Renal cortical epithelial cell (primary cell): ENCODE data around the gene SLCO3A1. TPM values are rescaled to one million over a fixed set of nuclear protein-coding genes. Genes with fewer than 3 reads are reported as not detected.
A peak's percentile ranks its signal among the peaks of the same experiment; 100 is the strongest.
"Not testable (repeated sequence)": the region's sequence is repeated elsewhere in the genome, so short reads cannot be mapped to it uniquely, and the experiment has no call there.

Experiments
- DNase-seq: peaks from one replicate; pipeline ENCODE4 v3.0.0-alpha.2; 2011; ENCODE audit warnings: low read depth
- total RNA-seq: library from RNA; depleted of rRNA; stranded (reverse); fragments of >200 nt; gene quantifications from 2 replicates; pipeline ENCODE4 v1.2.3, GENCODE V29; 2014

SLCO3A1 gene
- total RNA-seq, 1 donor from 2014 or later = 7.2 TPM

GRCh38 chr15:92070251-92070650 lies 216.7 kb downstream of the SLCO3A1 start:
- not testable (repeated sequence) for DNase-seq

DNA sequence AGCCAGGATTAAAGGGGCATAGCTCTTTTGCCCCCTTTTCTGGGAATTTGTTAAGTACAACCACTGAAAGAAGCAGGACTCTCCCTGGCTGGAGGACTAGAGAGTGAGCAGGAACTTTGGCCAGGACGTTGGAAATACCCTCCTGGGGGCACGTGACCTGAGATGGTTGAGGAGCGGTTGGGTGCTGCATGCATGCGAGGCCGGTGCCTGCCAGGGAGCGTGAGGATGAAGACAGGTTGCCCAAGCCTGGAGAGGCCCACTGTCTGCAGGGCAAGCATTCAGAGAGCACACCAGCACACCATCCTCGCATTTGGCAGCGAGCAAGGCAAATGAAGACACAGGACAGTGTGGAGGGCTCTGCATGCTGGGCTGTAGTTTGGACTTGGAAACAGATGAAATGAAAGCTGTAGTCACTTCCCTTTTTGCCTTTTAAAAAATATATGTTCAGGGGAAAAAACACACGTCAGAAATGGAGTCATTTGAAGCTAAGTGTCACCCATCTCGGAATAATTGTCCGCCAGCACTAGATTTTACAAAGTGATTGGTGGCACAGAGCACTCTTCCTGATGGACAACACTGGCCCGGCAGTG lies 217.6 kb downstream of the SLCO3A1 start:
- peak; percentile 50 for DNase-seq

GRCh38 chr15:92073044-92073785 lies 219.7 kb downstream of the SLCO3A1 start:
- no peak for DNase-seq

DNA sequence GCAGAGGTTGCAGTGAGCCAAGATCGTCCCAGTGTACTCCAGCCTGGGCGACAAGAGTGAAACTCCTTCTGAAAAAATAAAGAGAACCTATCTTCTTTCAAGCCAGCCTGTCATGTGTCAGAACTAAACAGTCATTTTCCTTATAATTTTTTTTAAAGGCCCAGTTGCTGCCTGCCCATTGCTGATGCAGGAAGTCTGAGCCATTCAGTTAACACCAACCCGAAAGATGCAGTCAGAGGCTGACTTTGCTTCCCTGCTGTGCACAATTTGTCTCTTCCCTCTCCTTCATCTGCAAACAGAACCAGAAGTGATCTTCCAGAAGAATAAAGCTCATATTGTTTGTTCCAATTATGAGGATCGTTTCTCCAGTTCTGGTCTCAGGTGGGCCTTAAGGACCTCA lies 220.6 kb downstream of the SLCO3A1 start:
- no peak for DNase-seq

- peak; percentile 71 for DNase-seq
Measured at GRCh38 chr15:92074646-92075045, 221.1 kb downstream of the SLCO3A1 start.

GRCh38 chr15:92075764-92076163 lies 222.3 kb downstream of the SLCO3A1 start:
- no peak for DNase-seq

DNA sequence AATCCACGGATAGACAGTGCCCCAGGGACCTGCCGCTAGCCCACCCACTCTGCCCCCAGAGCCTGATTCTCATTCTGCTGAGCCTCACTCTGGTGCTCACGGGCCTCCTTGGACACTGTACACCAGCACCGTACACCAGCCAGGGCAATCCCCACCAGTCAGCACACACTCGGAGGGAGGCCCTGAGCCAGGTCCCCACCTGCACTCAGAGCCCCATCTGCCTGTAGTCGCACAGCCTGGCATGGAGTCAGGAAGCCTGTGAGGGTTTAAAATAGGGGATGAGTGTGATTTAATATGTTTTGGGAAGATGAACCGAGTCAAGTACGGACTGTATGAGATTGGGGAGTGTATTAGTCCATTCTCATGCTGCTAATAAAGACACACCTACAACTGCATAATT lies 223.0 kb downstream of the SLCO3A1 start:
- DNase-seq = no peak

DNA sequence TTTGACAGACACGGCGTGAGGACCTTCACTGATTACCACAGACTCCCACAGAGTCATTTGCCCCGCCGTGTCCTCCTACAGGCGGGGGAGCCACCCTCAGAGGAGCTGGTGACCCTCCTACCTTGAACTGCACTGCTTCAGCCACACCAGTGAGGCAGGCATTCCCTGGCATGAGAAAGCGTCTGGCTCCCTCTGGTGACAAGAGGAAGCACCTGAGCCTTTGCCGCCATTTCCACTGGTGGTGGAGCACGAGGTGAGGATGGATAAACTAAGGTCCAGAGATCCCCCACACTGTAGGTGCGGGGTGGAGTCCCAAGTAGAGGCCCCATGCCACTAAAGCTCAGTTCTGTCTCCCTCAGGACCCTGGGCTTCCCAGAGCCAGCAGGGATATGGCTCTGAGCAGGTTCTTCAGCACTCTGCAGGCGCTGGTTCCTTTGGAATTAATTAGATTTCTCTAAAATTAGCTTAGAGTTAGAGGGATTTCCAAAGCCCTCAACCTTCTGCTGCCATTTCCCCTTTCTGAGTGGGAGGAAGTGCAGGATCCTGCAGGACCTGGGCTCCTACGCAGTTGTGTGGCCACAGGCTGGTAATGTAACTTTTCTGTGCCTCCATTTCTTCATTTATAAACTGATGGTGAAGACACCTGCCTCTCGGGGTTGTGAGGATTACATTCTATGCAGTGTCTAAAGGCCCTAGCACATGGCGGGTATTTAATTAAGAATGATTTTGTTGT lies 224.0 kb downstream of the SLCO3A1 start:
- DNase-seq = peak; percentile 50

DNA sequence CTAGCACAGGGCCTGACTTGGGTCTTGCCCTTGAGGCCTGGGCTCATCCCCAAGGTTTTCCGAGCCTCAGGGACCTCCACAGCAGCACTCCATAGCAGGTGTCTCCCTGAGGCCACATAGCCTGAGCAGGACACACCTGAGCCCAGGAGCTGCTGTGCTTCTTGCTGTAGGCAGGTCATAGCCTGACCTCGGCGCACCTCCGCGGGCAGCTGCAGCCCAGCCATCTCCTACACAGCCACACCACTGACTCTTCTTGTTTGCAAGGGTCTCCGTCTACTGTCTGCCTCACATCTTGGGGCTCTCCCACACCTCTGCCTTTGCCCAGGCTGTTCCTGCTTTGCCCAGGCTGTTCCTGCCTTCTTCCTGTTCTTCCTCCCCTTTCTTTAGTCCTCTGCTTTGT lies 224.8 kb downstream of the SLCO3A1 start:
- no peak for DNase-seq

DNA sequence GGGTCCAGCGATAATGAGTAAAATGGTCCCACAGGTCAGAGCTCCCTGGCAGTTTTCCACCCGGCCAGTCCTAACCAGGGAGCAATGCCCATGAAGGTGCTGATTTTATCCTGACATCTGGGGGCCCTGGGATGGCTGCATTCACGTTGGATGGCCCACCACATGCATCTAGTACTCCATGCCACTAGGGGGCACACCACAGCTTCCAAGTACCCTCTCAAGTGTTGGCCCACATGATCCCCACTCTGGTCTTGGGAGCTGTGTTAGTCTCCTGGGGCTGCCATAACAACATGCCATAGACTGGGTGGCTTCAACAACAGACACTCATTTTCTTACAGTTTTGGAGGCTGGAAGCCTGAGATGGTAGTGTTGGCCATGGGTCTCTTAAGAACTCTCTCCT lies 225.5 kb downstream of the SLCO3A1 start:
- no peak for DNase-seq

- no peak for DNase-seq
Measured at GRCh38 chr15:92079647-92080255, 226.2 kb downstream of the SLCO3A1 start.

- DNase-seq = peak; percentile 50
Measured at GRCh38 chr15:92082006-92082843, 228.7 kb downstream of the SLCO3A1 start.

GRCh38 chr15:92083190-92083589 lies 229.7 kb downstream of the SLCO3A1 start:
- DNase-seq = no peak

DNA sequence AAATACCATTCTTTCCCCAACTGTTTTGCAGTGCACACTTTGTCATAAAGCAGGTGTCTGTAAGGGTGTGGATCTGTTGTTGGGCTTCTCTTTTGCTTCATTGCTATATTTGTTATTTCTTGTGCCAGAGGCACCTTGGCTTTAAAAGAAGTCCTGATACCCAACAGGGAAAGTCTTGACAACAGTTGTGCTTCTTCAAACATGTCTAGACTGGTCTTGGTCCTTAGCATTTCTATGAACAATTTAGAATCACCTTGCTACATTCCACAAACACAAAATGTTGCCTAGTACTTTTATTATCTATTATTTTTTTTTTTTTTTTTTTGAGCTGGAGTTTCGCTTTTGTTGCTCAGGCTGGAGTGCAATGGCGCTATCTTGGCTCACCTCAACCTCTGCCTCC lies 233.7 kb downstream of the SLCO3A1 start:
- DNase-seq = no peak

- DNase-seq = peak; percentile 11
Measured at GRCh38 chr15:92091155-92091734, 237.7 kb downstream of the SLCO3A1 start.

DNA sequence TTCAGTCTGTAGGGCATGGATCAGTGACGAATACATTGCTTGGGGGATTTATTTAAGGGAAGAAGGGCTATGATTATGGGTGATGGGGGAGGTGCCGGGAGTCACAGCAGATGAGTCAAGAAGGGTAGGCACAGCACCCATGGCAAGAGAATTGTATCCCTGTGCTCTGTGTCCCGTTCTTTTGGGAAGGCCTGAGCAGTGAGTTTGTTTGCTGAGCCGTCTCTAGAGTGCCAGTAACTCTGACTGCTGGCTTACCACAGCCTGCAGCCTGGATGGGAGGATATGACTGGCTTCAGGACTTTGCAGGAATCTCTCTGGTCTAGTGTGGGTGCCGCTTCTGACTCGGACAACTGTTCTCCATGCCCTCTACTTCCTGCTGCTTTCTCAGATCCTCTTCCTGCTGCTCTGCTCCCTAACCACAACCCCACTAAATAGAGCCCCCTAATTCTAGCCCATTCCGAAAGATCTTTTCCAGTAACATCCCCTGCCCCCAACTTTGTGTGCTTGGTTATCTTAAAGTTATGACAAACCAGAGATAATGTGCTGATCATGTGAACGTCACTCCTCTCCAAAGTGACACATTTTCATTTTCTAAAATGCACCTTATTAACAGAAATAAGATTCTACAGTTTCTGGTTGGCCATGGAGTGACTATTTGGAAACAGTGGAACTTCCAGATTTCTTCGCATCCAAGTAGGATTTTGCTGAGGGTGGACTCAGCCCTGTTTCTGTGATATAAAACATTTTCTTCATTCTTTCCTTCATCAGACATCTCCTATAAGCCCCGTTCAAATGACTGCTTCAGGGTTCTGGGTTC lies 239.0 kb downstream of the SLCO3A1 start:
- no peak for DNase-seq

DNA sequence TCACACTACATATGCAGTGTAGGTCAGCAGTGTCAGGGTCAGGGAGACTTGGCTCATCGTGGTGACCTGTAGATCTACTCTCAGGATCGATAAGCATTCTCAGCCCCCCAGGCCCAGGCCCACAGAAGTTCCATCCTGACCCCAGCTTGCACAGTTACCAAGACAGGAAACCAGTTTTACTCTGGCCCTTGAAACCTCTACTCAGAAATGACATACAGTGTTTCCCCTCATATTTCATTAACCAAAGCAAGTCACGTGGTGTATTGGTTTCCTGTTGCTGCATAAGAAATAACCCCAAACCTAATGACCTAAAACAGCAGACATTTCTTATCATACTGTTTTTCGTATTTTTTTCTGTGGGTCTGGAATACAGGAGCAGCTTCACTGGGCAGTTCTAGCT lies 242.2 kb downstream of the SLCO3A1 start:
- DNase-seq = no peak

DNA sequence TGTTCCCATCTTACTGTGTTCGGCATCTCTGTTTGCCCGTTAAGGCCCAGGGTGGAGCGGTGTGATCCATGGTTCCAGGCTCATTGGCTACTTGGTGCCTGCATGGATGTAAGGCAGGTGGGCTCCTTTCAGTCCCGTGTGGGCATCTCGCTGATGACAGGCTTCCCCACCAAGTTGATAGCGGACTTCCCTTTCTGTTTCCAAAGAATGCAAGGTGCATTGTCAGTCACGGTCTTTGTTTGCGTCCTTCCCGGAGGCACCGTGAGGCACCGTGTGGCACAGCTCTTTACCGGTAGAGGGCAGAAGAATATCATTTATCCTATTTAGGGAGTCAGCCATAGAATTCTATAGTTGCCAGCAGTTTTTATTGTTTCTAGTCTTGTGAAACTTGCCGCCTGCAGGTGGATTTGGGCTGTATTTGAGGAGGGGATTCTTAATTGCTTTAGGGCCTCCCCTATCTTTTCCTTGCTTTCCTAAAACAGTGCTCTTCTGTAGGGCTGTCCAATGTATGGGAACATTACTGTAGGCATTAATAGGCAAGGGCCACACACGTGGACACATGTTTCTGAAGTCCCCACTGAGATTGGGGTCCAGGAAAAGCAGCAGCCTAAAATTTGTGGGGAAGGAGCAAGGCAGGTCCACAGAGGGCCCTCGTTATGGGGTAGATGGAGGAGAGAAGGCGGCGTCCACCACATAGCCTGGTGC lies 244.1 kb downstream of the SLCO3A1 start:
- DNase-seq = peak; percentile 47

- no peak for DNase-seq
Measured at GRCh38 chr15:92098869-92099268, 245.4 kb downstream of the SLCO3A1 start.

- no peak for DNase-seq
Measured at GRCh38 chr15:92100301-92100700, 246.8 kb downstream of the SLCO3A1 start.
